H1 (cell line): ENCODE results near the gene CCDC136. TPM values are rescaled to one million over a fixed set of nuclear protein-coding genes. Genes with fewer than 3 reads are reported as not detected.

Experiments
- BRCA1 ChIP-seq: IDR thresholded peaks from 2 replicates; pipeline ENCODE4 v1.6.1; 2012; ENCODE audit warnings: low read depth, low read length, improper control_type of control experiment
- CREB1 ChIP-seq: IDR thresholded peaks from 2 replicates; pipeline ENCODE4 v1.6.1; 2012; ENCODE audit warnings: inconsistent platforms
- EZH2 ChIP-seq: fragments of 200-600 bp; sonication (generic); IDR thresholded peaks from 2 replicates; pipeline ENCODE4 v1.7.1; 2012; ENCODE audit warnings: low read depth, mild to moderate bottlenecking, moderate library complexity, low read length, inconsistent platforms; ENCODE audit not compliant: severe bottlenecking
- POLR2AphosphoS5 ChIP-seq: IDR thresholded peaks from 2 replicates; pipeline ENCODE4 v1.6.1; 2011; ENCODE audit warnings: low read depth, low read length
- SRF ChIP-seq: IDR thresholded peaks from 2 replicates; pipeline ENCODE4 v1.6.1; 2011; ENCODE audit warnings: mild to moderate bottlenecking, low read depth, low read length, moderate library complexity
- polyA plus RNA-seq, 7 experiments: library from polyadenylated mRNA; depleted of rRNA in 3 of 7; stranded (reverse) in 5 of 7; unstranded in 2 of 7; fragments of >200 nt in 5 of 7; fragments of 200-250 nt in 2 of 7; gene quantifications; 1 replicate in 5 of 7; 2 replicates in 1 of 7; 4 replicates in 1 of 7; pipeline versions ENCODE4 v1.2.1 to v1.2.3, GENCODE V29; 2011 to 2013; ENCODE audit warnings: missing spikeins in 2 of 7, mixed read lengths in 2 of 7
- total RNA-seq: library from RNA; stranded (reverse); fragmentation: NEBNext Ultra II Directional; extraction: Animal tissue kit (Norgen Biotek cat#: 25700); gene quantifications from 2 replicates; pipeline ENCODE4 v1.2.1, GENCODE V29; 2021
- TF ChIP-seq, protein P1 (sequence below): fragments of 300-600 bp; sonication (generic); IDR thresholded peaks from 2 replicates; pipeline ENCODE4 v1.7.1; 2012; ENCODE audit warnings: low read length, moderate library complexity, mild to moderate bottlenecking, inconsistent platforms; ENCODE audit not compliant: insufficient replicate concordance
- TF ChIP-seq, protein P2 (sequence below): IDR thresholded peaks from 2 replicates; pipeline ENCODE4 v1.6.1; 2011; ENCODE audit warnings: low read depth, mild to moderate bottlenecking, low read length; ENCODE audit not compliant: insufficient read depth
- TF ChIP-seq, protein P3 (sequence below): IDR thresholded peaks from 2 replicates; pipeline ENCODE4 v1.6.1; 2012; ENCODE audit warnings: low read length, inconsistent platforms

Gene CCDC136
- total and polyA plus RNA-seq, 2 of the 8 experiments (the other 6 are each of a cell fraction or from before 2014, with no cell fraction given) = 35.6 to 47.7 TPM

DNA sequence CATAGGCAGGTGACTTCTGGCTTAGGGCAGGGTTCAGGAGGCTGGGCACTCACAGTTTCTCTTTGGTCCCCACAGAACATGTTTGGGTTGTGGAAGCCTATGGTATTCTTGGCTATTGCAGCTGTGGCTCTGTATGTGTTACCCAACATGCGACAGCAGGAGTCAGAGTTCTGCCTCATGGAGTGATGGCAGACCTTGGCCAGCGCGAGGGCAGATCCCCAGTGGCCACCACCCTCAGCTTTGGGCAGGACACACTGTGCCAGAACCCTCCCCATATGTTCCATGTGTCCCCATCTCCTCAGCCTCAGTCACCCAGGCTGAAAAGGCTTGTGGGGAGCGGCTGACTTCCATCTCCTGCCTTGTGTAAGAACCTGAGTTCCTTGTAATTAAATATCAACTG is 30.0 kb downstream of the CCDC136 start (continued):
- TF ChIP-seq, protein P1, sequence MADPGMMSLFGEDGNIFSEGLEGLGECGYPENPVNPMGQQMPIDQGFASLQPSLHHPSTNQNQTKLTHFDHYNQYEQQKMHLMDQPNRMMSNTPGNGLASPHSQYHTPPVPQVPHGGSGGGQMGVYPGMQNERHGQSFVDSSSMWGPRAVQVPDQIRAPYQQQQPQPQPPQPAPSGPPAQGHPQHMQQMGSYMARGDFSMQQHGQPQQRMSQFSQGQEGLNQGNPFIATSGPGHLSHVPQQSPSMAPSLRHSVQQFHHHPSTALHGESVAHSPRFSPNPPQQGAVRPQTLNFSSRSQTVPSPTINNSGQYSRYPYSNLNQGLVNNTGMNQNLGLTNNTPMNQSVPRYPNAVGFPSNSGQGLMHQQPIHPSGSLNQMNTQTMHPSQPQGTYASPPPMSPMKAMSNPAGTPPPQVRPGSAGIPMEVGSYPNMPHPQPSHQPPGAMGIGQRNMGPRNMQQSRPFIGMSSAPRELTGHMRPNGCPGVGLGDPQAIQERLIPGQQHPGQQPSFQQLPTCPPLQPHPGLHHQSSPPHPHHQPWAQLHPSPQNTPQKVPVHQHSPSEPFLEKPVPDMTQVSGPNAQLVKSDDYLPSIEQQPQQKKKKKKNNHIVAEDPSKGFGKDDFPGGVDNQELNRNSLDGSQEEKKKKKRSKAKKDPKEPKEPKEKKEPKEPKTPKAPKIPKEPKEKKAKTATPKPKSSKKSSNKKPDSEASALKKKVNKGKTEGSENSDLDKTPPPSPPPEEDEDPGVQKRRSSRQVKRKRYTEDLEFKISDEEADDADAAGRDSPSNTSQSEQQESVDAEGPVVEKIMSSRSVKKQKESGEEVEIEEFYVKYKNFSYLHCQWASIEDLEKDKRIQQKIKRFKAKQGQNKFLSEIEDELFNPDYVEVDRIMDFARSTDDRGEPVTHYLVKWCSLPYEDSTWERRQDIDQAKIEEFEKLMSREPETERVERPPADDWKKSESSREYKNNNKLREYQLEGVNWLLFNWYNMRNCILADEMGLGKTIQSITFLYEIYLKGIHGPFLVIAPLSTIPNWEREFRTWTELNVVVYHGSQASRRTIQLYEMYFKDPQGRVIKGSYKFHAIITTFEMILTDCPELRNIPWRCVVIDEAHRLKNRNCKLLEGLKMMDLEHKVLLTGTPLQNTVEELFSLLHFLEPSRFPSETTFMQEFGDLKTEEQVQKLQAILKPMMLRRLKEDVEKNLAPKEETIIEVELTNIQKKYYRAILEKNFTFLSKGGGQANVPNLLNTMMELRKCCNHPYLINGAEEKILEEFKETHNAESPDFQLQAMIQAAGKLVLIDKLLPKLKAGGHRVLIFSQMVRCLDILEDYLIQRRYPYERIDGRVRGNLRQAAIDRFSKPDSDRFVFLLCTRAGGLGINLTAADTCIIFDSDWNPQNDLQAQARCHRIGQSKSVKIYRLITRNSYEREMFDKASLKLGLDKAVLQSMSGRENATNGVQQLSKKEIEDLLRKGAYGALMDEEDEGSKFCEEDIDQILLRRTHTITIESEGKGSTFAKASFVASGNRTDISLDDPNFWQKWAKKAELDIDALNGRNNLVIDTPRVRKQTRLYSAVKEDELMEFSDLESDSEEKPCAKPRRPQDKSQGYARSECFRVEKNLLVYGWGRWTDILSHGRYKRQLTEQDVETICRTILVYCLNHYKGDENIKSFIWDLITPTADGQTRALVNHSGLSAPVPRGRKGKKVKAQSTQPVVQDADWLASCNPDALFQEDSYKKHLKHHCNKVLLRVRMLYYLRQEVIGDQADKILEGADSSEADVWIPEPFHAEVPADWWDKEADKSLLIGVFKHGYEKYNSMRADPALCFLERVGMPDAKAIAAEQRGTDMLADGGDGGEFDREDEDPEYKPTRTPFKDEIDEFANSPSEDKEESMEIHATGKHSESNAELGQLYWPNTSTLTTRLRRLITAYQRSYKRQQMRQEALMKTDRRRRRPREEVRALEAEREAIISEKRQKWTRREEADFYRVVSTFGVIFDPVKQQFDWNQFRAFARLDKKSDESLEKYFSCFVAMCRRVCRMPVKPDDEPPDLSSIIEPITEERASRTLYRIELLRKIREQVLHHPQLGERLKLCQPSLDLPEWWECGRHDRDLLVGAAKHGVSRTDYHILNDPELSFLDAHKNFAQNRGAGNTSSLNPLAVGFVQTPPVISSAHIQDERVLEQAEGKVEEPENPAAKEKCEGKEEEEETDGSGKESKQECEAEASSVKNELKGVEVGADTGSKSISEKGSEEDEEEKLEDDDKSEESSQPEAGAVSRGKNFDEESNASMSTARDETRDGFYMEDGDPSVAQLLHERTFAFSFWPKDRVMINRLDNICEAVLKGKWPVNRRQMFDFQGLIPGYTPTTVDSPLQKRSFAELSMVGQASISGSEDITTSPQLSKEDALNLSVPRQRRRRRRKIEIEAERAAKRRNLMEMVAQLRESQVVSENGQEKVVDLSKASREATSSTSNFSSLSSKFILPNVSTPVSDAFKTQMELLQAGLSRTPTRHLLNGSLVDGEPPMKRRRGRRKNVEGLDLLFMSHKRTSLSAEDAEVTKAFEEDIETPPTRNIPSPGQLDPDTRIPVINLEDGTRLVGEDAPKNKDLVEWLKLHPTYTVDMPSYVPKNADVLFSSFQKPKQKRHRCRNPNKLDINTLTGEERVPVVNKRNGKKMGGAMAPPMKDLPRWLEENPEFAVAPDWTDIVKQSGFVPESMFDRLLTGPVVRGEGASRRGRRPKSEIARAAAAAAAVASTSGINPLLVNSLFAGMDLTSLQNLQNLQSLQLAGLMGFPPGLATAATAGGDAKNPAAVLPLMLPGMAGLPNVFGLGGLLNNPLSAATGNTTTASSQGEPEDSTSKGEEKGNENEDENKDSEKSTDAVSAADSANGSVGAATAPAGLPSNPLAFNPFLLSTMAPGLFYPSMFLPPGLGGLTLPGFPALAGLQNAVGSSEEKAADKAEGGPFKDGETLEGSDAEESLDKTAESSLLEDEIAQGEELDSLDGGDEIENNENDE = no peak
- TF ChIP-seq SRF (no peak), EZH2 (no peak), BRCA1 (no peak), POLR2AphosphoS5 (no peak), CREB1 (no peak)
- TF ChIP-seq, protein P2, sequence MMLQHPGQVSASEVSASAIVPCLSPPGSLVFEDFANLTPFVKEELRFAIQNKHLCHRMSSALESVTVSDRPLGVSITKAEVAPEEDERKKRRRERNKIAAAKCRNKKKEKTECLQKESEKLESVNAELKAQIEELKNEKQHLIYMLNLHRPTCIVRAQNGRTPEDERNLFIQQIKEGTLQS = no peak
- TF ChIP-seq, protein P3, sequence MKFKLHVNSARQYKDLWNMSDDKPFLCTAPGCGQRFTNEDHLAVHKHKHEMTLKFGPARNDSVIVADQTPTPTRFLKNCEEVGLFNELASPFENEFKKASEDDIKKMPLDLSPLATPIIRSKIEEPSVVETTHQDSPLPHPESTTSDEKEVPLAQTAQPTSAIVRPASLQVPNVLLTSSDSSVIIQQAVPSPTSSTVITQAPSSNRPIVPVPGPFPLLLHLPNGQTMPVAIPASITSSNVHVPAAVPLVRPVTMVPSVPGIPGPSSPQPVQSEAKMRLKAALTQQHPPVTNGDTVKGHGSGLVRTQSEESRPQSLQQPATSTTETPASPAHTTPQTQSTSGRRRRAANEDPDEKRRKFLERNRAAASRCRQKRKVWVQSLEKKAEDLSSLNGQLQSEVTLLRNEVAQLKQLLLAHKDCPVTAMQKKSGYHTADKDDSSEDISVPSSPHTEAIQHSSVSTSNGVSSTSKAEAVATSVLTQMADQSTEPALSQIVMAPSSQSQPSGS = no peak
